DMS 273 (cell line): Measurements from ENCODE around the gene WBP1L.
A peak's percentile ranks its signal among the peaks of the same experiment; 100 is the strongest.
"Not testable (repeated sequence)": the region's sequence is repeated elsewhere in the genome, so short reads cannot be mapped to it uniquely, and the experiment has no call there.

Experiments
- DNase-seq: peaks from one replicate; lab custom pipeline; 2025; ENCODE audit not compliant: unreplicated experiment; lab: John Stamatoyannopoulos, UW

Gene WBP1L

DNA sequence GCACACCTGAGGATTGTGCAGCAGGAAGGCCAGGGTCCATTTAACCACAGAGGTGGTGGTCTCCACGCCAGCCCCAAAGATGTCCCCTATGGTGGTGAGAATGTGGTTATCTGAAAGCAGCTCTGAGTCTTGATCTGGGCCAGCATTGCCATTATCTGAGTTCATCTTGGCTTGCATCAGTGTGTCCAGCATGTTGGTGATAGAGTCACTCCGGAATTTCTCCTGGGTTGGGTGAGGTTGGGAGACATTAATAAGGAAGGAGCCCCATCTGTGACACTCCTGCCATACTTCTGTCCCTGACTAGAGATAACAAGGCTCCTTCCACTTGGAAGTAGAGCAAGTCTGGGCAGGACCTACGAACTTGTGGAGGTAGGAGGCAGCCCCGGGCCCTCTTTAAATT lies 89.2 kb downstream of the WBP1L start:
- no peak for DNase-seq

DNA sequence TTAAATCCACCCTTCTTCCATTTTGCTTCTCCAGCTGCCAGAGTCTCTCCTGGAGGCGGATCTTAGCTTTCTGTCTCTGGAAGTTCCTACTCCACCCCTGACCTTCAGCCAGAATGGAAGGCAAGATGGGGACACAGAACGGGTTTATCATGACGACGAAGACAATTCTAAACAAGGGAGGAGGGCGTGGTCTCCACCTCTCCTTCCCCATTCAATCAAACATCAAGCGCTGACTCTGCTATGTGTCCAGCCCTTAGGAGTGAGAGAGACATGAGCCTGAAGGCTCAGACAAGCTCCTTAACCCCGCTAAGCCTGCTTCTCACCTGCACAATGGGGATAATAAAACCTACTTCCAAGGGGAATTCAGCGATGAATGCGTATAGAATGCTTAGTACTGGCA lies 90.4 kb downstream of the WBP1L start:
- DNase-seq, result no peak

DNA sequence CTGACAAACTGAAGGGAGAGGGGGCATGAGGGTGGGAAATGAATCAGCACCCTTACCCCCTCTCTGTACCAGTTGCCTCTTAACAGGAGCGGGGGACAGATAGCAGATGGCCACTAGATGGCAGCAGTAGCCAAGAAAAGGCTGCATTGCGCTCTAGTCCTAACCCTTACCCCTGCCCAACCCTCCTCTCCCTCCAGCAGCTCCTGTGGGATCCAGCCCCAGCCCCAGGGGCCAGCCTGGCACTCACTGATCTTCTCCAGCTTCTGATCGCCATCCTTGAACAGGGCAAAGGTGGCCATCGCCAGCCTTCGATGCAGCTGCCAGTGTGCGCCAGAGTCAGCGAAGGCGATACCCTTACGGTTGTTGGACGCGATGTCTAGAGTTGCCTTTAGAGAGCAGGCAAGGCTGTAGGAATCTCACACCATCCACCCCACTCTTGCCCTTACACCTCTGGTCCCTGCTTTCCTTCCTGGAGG lies 91.3 kb downstream of the WBP1L start:
- peak; percentile 87 for DNase-seq

DNA sequence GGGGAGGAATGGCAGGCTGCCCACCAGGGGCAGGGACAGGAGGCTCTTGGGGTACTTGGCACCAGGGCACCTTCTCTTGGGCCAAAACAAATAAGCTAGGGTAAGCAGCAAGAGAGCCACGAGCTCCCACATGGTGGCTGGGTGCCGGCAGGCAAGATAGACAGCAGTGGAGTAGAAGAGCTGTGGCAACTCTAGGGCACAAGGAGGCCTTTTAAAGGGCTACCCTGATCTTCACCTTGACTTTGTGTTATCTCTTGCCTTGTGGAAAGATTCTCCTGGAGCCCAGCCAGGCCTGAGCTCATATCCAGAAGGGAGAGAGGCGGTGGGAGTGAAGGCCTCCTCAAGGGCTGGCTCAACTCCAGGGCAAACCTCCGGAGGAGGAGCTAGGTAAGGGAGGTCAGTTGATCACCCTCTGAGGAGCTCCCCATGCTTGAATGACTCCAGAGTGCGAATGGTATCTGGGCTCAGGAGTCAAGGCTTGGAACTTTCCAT lies 93.5 kb downstream of the WBP1L start, which contains the start of gene CYP17A1:
TSS of gene CYP17A1 (minus strand) at position 184 of the 492 bp plus-strand sequence. CDS start at position 132, 52 bp downstream.
- peak; percentile 69 for DNase-seq

DNA sequence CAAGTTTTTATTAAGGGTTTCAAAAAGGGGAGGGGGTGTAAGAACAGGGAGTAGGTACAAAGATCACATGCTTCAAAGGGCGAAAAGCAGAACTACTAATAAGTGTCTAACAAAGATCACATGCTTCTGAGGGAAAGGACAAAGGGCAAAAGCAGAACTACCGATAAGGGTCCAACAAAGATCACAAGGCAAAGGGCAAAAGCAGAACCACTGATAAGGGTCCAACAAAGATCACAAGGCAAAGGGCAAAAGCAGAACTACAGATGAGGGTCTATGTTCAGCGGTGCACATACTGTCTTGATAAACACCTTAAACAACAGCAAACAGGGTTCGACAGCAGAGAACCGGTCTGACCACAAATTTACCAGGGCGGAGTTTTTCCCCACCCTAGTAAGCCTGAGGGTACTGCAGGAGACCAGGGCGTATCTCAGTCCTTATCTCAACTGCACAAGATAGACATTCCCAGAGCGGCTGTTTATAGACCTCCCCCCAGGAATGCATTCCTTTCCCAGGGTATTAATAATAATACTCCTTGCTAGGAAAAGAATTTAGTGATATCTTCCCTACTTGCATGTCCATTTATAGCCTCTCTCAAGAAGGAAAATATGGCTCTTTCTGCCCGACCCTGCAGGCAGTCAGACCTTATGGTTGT lies 94.7 kb downstream of the WBP1L start:
- DNase-seq, result not testable (repeated sequence)

DNA sequence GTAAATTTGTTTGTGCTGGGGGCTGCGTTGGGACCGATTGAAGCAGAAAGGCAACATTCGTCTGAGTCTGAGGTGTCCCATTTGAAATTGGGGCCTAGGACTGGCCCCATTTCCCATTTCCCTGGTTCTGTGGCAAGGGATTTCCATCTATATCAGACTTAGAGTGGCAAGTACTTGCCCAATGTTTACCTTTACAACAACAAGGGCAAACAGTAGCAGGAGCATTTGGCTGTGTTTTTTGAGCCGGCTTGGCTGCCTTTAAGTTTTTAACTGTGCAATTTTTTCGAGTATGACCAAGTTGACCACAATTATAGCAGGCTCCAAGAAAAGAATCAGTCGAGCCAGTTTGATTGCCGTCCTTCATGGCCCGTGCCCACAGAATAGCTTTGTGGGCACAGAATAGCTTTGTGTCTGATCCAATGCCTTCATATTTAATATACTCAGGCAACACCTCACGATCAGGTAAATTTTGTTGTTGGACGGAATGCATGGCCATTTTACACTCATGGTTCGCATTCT lies 98.1 kb downstream of the WBP1L start:
- no peak for DNase-seq

DNA sequence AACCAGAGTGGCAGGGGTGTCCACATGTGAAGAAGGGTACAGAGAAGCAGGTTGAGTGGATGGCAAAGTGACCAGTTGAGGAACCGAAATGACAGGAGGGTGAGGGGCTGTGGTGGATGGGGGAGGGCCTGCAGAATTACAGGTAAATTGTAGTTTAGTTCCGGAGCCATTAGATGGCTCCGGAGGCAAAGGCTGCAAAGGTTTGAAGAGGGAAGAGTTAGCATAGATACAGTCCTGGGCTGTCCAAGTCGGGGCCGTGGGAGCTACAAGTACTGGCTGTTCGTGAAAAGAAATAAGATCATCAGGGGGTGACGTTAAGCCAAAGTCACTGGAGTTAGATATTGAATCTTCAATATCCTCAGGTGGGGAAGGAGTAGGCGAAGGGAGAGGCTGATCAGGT lies 99.4 kb downstream of the WBP1L start:
- not testable (repeated sequence) for DNase-seq

DNA sequence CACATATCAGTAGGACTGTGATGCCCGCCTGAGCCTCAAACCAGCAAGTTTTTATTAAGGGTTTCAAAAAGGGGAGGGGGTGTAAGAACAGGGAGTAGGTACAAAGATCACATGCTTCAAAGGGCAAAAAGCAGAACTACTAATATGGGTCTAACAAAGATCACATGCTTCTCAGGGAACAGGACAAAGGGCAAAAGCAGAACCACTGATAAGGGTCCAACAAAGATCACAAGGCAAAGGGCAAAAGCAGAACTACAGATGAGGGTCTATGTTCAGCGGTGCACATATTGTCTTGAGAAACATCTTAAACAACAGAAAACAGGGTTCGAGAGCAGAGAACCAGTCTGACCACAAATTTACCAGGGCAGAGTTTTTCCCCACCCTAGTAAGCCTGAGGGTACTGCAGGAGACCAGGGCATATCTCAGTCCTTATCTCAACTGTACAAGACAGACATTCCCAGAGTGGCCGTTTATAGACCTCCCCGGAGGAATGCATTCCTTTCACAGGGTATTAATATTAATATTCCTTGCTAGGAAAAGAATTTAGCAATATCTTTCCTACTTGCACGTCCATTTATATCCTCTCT lies 100.5 kb downstream of the WBP1L start:
- not testable (repeated sequence) for DNase-seq

DNA sequence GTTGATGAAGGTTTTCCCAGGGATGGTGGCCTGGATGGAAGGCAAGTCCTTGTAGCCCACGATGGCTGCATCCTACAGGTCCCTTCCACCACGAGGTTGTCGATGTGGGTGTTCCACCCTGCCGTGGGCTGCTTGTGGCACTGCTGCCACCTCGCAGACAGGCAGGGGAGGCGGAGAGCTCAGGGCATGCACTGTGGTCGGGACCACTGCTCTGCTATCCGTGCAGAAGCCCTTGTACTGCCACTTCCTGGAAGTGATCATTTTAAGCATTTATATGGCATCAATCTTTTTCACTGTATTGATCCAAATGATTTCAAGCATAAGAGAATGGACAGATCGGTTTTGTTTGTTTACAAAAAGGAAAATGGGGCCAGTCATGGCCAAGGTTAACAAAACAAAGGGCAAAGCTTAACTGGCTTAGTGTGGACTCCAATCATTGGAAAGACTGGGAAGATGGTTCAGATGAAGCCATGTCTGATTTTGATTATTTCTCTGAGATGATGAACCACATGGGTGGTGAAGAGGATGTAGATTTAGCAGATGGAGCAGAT lies 101.7 kb downstream of the WBP1L start:
- DNase-seq, result no peak

DNA sequence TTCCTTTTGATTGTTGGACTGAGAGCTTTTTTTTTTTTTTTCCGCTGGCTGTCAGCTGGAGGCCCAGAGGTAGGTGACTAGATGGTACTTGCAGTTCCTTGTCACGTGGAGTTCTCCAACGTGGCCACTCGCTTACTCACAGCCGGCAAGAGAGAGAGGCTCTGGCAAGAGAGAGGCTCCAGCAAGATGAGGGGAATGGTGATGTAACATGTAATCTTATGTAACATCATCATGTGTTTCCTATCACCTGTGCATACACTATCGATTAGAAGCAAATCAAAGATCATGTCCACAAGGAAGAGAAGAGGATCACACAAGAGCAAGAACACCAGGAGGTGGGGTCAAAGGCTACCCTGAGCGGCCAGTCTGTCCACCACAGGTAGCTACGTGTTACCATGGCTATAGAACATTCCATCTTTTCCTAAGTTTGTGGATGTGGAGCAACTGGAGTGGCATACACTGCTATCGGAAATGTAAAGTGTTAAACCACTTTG lies 106.3 kb downstream of the WBP1L start:
- DNase-seq, result no peak

DNA sequence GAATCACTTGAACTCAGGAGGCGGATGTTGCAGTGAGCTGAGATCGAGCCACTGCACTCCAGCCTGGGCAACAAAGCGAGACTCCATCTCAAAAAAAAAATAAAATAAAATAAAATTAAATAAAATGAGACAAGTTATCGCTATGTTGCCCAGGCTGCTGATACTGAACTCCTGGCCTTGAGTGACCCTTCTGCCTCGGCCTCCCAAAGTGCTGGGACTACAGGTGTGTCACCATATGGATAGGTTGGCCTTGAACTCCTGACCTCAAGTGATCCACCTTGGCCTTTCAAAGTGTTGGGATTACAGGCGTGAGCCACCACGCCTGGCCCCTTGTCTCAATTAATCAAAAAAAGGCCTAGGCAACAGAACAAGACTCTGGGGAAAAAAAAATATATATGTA lies 109.5 kb downstream of the WBP1L start:
- not testable (repeated sequence) for DNase-seq

DNA sequence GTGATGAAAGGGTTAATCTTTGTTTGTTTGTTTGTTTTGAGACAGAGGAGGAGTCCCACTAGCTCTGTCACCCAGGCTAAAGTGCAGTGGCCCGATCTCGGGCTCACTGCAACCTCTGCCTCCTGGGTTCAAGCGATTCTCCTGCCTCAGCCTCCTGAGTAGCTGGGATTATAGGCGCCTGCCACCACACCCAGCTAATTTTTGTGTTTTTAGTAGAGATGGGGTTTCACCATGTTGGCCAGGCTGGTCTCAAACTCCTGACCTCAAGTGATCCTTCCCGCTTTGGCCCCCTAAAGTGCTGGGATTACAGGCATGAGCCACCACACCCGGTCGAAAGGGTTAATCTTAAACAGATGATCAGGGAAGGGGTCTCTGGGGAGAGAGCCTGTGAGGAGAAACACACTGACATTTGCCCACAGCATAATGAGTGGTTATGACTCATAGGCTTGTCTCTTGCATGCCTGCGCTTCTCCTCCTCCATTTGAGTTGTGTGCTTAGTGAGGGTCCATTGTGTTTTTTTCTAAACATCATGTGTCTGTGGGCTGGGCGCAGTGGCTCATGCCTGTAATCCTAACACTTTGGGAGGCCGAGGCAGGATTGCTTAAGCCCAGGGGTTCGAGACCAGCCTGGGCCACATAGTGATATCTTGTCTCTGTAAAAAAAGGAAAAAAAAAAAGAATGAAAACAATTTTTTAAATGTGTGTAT lies 112.1 kb downstream of the WBP1L start:
- peak; percentile 58 for DNase-seq

DNA sequence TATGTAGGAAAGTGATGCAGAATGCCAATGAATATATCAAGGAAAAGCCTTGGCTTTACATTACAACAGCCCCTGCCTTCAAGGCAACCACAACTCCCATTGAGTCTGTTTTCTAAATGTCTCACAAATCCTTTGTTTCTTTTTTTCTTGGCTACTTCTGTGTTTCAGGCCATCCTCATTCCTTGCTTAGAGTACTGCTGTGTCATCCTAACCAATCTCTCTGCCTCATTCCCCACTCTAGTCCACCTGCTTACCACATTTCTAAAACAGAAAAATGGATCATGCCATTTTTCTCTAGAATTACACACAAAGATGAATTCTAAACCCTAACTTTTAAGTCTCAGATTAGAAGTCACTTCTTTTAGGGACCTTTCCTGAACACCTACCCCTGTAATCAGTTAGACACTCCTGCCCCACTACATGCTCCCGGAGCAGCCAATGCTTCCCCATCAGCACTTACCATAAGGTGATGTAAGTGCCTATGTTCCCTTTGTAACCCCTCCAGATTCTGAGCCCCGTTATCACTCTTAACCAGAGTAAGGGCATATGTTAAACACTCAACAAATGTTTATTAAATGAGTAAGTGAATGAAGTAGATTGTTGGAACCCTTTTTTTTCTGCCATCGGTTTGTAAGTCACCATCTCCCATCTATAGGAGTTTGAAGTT lies 113.1 kb downstream of the WBP1L start:
- DNase-seq, result no peak

DNA sequence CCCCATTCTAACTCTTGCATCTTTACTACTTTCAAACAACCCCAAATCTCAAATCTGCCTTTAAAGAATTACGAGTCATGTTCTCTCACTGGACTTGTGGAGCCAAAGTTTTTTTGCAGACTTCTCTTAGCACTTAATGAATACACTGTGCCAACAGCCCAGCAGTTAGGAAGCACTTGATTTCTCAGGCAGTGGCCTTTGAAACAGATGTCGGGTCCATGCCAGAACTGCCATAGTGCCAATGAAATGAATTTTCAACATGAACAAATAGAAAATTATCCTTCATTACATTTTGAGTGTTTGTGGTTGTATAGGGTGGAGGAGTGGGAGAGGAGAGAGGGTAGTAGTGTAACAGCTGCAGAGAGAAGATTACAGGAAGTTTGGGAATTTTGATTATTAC lies 116.2 kb downstream of the WBP1L start:
- peak; percentile 9 for DNase-seq

DNA sequence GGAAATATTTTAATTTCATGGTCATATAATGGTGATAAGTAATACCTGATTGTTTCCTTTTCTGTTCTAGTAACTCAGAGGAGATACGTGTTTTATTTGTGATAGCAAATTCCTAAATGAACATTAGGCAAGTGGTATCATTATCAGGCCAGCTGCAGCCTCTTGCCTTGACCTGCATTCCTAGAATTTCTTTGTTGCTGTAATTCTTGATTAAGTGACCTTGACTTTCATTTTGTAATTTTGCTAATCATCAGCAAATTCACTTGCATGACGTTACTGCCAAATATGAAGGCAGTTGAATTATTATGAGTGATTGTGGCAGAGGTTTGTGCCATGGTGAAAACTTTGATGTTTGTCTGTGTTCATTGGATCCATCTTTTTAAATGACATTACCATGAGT lies 119.9 kb downstream of the WBP1L start:
- DNase-seq, result no peak

DNA sequence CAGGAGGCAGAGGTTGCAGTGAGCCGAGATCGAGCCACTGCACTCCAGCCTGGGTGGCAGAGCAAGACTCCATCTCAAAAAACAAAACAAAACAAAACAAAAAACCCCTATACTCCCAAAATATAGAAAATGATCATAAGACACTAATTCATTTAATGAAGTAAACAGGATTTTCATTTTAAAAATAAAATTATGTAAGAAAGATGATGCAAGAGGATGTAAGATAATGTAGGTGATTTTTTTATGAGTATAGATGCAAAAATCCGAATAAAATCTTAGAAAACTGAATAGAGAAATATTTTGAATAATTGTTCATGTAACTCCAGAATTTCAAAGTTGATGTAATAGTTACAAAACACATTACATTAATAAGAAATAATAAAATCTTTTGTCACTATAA lies 121.9 kb downstream of the WBP1L start:
- DNase-seq, result no peak
